CMK (cell line): Measurements from ENCODE around the gene LRP1.

Experiments used
- DNase-seq: peaks from one replicate; pipeline ENCODE4 v3.0.0-alpha.2; 2010; ENCODE audit warnings: low read depth

Gene LRP1

GRCh38 chr12:57094208-57095160, 33.8 kb upstream of the LRP1 start:
- DNase-seq: no peak

- DNase-seq: no peak
Measured at GRCh38 chr12:57095440-57095839, 32.8 kb upstream of the LRP1 start.

GRCh38 chr12:57096099-57096572, 32.1 kb upstream of the LRP1 start:
- DNase-seq: no peak

GRCh38 chr12:57096748-57097553, 31.3 kb upstream of the LRP1 start:
- DNase-seq: no peak

GRCh38 chr12:57097554-57097835, 30.8 kb upstream of the LRP1 start:
- no peak for DNase-seq

DNA sequence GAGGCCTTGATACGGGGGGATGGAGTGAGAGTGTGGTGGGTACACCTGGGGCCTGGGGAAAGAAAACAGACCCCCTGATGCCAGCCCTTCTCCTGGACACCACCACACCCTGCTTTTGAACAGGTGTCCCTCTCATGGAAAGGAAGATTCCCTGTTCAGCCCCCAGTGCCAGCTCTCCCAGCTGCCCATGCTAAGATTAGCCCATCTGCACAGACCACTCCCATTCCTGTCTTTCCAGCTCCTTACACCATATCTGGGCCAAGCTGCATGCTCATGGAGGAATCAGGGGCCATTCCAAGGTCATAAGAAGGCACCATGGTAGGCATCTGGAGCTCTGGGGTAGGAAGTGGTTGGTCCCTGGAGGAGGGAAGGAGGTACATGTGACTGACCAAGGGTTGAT, 29.7 kb upstream of the LRP1 start:
- no peak for DNase-seq

DNA sequence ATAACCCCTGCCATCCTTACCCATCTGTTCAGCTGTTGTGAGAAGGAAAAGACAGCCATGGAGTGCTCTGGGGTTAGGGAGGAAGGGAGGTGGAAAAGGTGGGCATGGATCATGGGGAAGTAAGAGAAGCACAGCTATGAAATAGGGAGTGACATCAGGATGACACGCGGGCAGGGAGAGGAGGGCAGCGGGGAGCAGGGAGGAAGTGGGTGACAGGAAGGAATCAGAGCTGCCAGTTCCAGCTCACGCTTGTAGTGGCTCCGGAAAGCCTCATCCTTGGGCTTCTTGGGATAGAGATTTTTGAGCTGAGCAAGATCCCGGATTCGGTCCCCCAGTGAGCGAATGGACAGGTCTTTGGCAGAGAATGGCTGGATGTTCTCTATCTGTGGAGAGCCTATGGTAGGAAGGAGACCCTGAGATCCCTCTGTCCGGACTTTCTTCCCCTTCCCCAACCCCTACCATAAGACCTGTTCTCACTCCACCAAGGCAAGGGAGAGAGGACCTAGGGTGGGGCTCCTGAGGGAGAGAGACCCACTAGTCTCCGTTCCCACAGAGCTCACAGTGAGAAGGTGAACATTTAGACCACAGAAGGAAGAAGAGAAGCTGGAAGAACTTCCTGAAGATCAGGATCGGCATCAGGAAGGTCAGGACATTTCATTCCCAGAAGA, 29.1 kb upstream of the LRP1 start:
- DNase-seq: no peak

DNA sequence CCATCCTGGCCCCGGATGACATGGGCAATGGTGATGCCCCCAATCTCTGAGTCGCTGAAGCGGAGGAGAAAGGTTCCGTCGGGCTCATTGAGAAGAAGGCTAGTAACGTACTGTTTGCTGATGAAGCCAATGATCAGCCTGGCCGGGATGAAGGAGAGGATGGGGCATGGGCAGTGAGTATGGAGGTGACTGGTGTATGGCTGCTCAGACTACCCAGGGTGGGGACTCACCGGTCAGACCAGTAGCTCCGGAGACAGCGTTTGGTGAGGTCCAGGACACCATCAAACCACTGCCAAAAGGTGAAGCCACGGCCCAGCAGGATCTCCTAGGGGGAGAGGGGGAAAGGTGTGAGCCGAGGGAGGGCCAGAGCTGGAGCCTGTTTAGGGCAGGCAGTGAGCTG, 28.5 kb upstream of the LRP1 start:
- DNase-seq: no peak

- no peak for DNase-seq
Measured at GRCh38 chr12:57101892-57102695, 26.2 kb upstream of the LRP1 start.

DNA sequence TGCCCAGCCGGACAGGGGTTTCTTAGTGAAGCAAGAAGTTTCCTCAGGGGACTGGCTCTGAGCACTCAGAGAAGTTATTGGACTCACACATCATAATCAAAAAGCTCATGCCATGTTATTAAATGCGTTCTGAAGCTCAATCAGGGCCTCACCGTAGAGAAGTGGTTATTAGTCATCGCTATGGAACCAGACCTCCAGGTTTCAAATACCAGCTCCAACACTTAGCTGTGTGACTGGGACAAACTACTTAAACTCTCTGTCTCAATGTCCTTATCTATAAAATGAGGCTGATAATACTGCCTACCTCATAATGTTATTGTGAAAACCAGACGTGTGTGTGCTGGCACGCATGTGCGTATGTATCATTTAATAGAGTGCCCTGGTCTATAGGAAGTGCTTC, 24.4 kb upstream of the LRP1 start:
- no peak for DNase-seq

GRCh38 chr12:57104292-57104910, 23.9 kb upstream of the LRP1 start:
- DNase-seq: no peak

- no peak for DNase-seq
Measured at GRCh38 chr12:57105011-57105753, 23.1 kb upstream of the LRP1 start.

DNA sequence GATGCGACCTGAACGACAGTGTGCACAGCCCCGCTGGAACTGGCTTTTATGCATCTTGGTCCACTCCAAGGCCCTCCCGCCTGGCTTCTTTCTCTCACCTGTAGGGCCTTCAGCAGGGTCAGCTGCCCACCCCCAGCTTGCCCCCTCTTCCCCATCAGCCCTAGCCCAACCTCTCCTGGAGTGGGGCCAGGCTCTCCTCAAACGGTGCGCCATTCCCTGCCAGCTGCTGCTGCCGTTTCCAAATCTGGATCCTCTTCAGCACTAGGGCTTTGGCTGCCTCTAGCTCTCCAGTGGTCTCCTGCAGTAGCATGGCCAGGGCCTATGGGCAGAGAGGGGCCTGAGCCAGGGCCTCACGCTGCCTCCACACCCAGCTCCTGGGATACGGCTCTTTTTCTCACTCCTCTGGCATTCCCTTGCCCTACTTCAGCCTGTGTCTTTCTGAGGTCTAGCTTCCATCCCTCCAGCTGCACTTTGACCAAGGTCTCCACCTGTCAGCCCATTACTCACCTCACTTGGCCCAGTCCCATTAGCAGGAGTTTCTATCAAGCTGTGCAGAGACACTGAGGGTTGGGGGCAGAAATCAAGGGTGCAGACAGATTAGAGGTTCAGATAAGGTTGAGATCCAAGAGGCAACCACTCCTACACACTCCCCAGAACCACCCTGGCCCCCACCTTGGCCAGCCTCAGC, 22.1 kb upstream of the LRP1 start:
- no peak for DNase-seq

GRCh38 chr12:57107456-57108155, 20.7 kb upstream of the LRP1 start:
- DNase-seq: no peak

GRCh38 chr12:57109207-57110103, 18.8 kb upstream of the LRP1 start:
- DNase-seq: no peak

GRCh38 chr12:57110104-57111030, 17.9 kb upstream of the LRP1 start:
- peak; percentile 77 for DNase-seq
